ENCODE results near the gene CBL. TPM values are rescaled to one million over a fixed set of nuclear protein-coding genes. Genes with fewer than 3 reads are reported as not detected.
"Not testable (repeated sequence)": the region's sequence is repeated elsewhere in the genome, so short reads cannot be mapped to it uniquely, and the experiment has no call there.

Gene CBL
- total RNA-seq, 1 experiment from 2014 or later, result 5.7 TPM

- H3K9me3 ChIP-seq, result no peaks in the 10 kb centered on the region
- no peaks in the 10 kb centered on the region for H3K36me3 ChIP-seq
- H3K4me3 ChIP-seq, result no peak overlapping the region
- no peaks in the 10 kb centered on the region for H3K27me3 ChIP-seq
- peak; percentile 27 for DNase-seq
These were observed 9.2 kb upstream of the CBL start for GRCh38 chr11:119196833-119197483.

- Histone ChIP-seq H3K4me3 (no peak overlapping the region), H3K36me3 (no peaks in the 10 kb centered on the region), H3K9me3 (no peaks in the 10 kb centered on the region), H3K27me3 (no peaks in the 10 kb centered on the region)
- no peak for DNase-seq
These were observed 7.2 kb upstream of the CBL start for GRCh38 chr11:119198925-119199324.

GRCh38 chr11:119201236-119201635 lies 4.9 kb upstream of the CBL start:
- not testable (repeated sequence) for H3K36me3 ChIP-seq, DNase-seq, H3K27me3 ChIP-seq

GRCh38 chr11:119202554-119202953 lies 3.6 kb upstream of the CBL start:
- H3K4me3 ChIP-seq, result no peak overlapping the region
- no peaks in the 10 kb centered on the region for H3K36me3 ChIP-seq
- H3K9me3 ChIP-seq, result no peaks in the 10 kb centered on the region
- no peaks in the 10 kb centered on the region for H3K27me3 ChIP-seq
- DNase-seq, result no peak

More at GRCh38 chr11:119201236-119201635, 4.9 kb upstream of the CBL start:
- H3K9me3 ChIP-seq, H3K4me3 ChIP-seq: not testable (repeated sequence)

GRCh38 chr11:119204066-119204465 lies 2.1 kb upstream of the CBL start:
- Histone ChIP-seq H3K27me3 (no peaks in the 10 kb centered on the region), H3K36me3 (no peaks in the 10 kb centered on the region)
- no peak for DNase-seq

GRCh38 chr11:119205080-119205479 lies 1.1 kb upstream of the CBL start:
- H3K4me3 ChIP-seq, result peak overlapping the region; percentile 99; the same call in 1 of the 2 replicates
- no peaks in the 10 kb centered on the region for H3K9me3 ChIP-seq
- no peak for DNase-seq
- no peaks in the 10 kb centered on the region for H3K27me3 ChIP-seq
- H3K36me3 ChIP-seq, result no peaks in the 10 kb centered on the region

More at GRCh38 chr11:119204066-119204465, 2.1 kb upstream of the CBL start:
- no peaks in the 10 kb centered on the region for H3K9me3 ChIP-seq
- no peak overlapping the region for H3K4me3 ChIP-seq

- Histone ChIP-seq H3K27me3 (no peaks in the 10 kb centered on the region), H3K4me3 (peak overlapping the region; percentile 99), H3K9me3 (no peaks in the 10 kb centered on the region), H3K36me3 (no peaks in the 10 kb centered on the region)
- DNase-seq, result peak; percentile 56
These were observed 624 bp downstream of the CBL start for GRCh38 chr11:119206511-119207414.

- Histone ChIP-seq H3K36me3 (no peaks in the 10 kb centered on the region), H3K9me3 (no peaks in the 10 kb centered on the region), H3K27me3 (no peaks in the 10 kb centered on the region), H3K4me3 (peak overlapping the region; percentile 99)
- DNase-seq, result no peak
These were observed 1.3 kb downstream of the CBL start for GRCh38 chr11:119207415-119207960.

- DNase-seq, result no peak
- no peak overlapping the region for H3K4me3 ChIP-seq
- peaks cover 2% of the 10 kb centered on the region; the same call in 1 of the 2 replicates for H3K36me3 ChIP-seq
- no peaks in the 10 kb centered on the region for H3K9me3 ChIP-seq
- H3K27me3 ChIP-seq, result no peaks in the 10 kb centered on the region
These were observed 3.0 kb downstream of the CBL start for GRCh38 chr11:119209186-119209585.

GRCh38 chr11:119210050-119210449 lies 3.9 kb downstream of the CBL start:
- Histone ChIP-seq H3K9me3 (no peaks in the 10 kb centered on the region), H3K4me3 (no peak overlapping the region), H3K36me3 (peaks cover 2% of the 10 kb centered on the region; the same call in 1 of the 2 replicates), H3K27me3 (no peaks in the 10 kb centered on the region)
- no peak for DNase-seq

GRCh38 chr11:119218141-119218878 lies 12.2 kb downstream of the CBL start:
- no peak overlapping the region for H3K4me3 ChIP-seq
- H3K27me3 ChIP-seq, result no peaks in the 10 kb centered on the region
- peaks cover 3% of the 10 kb centered on the region; the same call in 1 of the 2 replicates for H3K36me3 ChIP-seq
- peak; percentile 64 for DNase-seq
- no peaks in the 10 kb centered on the region for H3K9me3 ChIP-seq

GRCh38 chr11:119222308-119222707 lies 16.2 kb downstream of the CBL start:
- no peaks in the 10 kb centered on the region; the same call in 1 of the 2 replicates for H3K36me3 ChIP-seq
- DNase-seq, result peak; percentile 26
- H3K9me3 ChIP-seq, result no peaks in the 10 kb centered on the region
- H3K27me3 ChIP-seq, result no peaks in the 10 kb centered on the region
- no peak overlapping the region for H3K4me3 ChIP-seq

GRCh38 chr11:119222891-119223290 lies 16.8 kb downstream of the CBL start:
- DNase-seq, result no peak
- H3K9me3 ChIP-seq, result no peaks in the 10 kb centered on the region
- no peaks in the 10 kb centered on the region for H3K27me3 ChIP-seq
- no peaks in the 10 kb centered on the region; the same call in 1 of the 2 replicates for H3K36me3 ChIP-seq
- H3K4me3 ChIP-seq, result no peak overlapping the region

- Histone ChIP-seq H3K4me3 (no peak overlapping the region), H3K36me3 (no peaks in the 10 kb centered on the region; the same call in 1 of the 2 replicates), H3K9me3 (no peaks in the 10 kb centered on the region), H3K27me3 (no peaks in the 10 kb centered on the region)
- no peak for DNase-seq
These were observed 17.7 kb downstream of the CBL start for GRCh38 chr11:119223856-119224255.

- not testable (repeated sequence) for H3K36me3 ChIP-seq, H3K27me3 ChIP-seq, DNase-seq, H3K4me3 ChIP-seq, H3K9me3 ChIP-seq
These were observed 22.6 kb downstream of the CBL start for GRCh38 chr11:119228535-119229287.

- peaks cover 7% of the 10 kb centered on the region for H3K36me3 ChIP-seq
- no peaks in the 10 kb centered on the region for H3K27me3 ChIP-seq
- DNase-seq, result no peak
- H3K9me3 ChIP-seq, result no peaks in the 10 kb centered on the region
- H3K4me3 ChIP-seq, result no peak overlapping the region
These were observed 23.1 kb downstream of the CBL start for GRCh38 chr11:119229288-119229672.

All from MG63 (cell line).